ENCODE measurements around the gene ATP8A1.
A peak's percentile ranks its signal among the peaks of the same experiment; 100 is the strongest.

Gene ATP8A1

DNA sequence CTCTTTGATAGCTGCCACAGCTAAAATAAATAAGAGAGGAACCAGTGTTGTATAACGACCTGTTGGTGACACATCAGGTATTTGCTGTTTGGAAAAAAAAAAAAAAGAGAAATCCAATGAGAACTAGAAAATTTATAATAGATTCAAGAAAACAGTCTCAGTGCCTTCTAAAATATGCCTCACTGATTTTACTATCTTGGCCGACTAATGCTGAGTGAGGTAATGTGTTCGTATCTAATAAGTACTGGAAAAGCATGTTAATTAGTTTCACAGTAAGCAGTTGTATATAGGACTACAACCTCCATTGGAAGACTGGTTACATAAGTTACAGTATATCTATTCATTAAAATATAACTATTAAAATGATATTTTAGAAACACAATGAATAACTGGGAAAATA, 32.4 kb downstream of the ATP8A1 start:
- no peak for DNase-seq

DNA sequence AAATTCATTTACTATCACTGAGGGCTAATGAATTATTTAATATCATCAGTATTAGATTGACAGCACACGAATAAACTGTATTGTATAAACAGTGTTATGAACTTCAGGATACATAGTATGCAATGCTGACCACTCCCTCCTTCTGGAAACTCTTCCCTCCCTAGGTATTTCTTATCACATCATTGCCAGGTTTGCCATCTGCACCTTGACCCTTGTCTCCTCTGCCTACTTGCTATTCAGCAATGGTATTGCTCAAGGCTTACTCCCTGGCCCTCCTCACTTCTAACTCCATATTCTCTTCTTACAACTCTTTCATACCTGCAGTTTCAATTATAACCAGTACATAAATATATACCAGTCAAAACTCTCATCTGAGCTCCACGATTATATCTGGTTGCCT, 38.9 kb downstream of the ATP8A1 start:
- no peak for DNase-seq

DNA sequence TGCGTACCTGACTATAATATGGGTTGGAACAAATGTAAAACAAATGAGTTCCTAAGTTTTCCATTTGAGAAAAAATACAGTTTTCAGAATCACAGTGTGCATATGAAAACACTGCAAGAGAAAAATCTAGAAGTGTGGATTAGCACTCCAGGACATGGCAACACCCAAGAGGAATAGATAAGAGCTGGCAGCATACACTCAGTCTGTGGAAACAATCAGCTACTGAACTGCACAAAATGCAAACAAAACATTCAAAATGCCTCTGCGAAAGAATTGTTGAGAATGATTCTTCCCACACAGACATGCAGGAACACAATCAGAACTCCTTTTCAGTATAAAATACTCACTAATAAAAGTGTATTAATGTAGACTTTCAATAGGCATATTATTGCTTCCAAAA, 39.9 kb downstream of the ATP8A1 start:
- DNase-seq = no peak

DNA sequence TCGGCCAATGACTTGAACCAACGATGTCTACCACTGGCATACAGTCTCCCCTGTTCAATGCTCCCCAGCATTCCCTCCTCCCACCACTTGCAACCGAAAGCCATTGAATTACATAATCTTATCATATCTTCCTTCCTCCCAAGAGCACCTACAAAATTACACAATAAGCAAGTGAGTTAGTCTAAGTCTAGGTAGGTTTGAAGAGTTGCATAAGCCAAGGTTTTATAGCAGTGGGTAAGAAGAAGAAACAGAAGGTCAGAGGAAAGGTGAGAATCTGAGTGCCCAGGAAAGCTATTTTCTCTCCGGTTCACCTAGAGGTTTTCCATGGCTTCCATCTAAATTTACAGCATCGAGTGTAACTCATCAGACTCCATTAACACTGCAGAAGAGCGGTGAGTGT, 40.3 kb downstream of the ATP8A1 start:
- DNase-seq = no peak

GRCh38 chr4:42615131-42615763, 41.7 kb downstream of the ATP8A1 start:
- DNase-seq = no peak

DNA sequence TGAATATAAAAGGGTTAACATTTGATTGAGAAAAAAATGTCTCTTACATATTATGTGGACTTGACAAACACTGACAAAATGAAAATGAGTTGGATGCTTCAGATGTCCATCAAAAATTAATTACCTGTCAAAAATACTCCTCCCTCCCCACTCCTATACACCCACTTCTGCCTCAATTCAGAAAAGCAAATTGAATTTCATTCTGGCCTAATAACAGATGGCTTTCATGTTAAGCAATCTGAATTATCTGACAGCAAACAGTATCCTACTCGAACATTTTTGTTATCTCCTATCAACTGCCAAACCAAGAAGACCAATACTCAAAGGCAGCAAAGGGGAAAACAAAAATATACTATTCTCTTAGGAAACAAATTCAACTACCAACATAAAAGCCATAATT, 44.0 kb downstream of the ATP8A1 start:
- DNase-seq = no peak

GRCh38 chr4:42610941-42611340, 46.0 kb downstream of the ATP8A1 start:
- no peak for DNase-seq

- DNase-seq = no peak
Observed at GRCh38 chr4:42609051-42609450, 47.9 kb downstream of the ATP8A1 start.

- no peak for DNase-seq
Observed at GRCh38 chr4:42608551-42608950, 48.4 kb downstream of the ATP8A1 start.

DNA sequence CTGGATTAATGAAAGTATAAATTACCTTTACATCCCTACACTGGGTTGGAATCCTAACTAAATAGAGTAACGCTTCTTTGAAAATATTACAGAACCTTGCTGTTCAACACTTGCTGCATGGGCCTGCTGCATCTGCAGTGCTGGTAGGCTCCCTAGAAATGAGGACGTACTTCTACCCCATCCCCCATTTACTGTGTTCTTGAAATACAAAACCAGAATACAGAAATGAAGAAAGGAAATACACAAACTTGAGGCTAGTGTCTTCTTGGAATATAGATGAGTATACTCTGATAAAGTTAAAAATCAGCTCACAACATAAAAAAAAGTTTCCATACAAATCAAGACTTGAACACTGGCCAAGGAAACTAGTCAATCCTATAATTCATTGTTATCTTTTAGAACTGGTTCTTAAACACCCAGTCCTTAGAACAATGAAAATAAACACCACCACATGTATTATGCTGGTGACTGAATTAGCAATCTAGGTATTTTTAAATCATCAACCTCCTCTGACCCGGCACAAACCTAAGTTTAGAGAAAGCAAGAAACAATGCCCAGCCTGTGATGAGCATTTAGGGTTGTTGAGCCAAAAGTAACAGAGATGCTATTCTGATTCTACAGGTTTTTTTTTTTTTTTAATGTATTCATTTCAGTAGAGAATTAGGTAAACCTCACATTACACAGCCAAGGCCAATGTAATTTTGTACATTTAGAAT, 49.7 kb downstream of the ATP8A1 start:
- no peak for DNase-seq

GRCh38 chr4:42605264-42605663, 51.6 kb downstream of the ATP8A1 start:
- DNase-seq = no peak

DNA sequence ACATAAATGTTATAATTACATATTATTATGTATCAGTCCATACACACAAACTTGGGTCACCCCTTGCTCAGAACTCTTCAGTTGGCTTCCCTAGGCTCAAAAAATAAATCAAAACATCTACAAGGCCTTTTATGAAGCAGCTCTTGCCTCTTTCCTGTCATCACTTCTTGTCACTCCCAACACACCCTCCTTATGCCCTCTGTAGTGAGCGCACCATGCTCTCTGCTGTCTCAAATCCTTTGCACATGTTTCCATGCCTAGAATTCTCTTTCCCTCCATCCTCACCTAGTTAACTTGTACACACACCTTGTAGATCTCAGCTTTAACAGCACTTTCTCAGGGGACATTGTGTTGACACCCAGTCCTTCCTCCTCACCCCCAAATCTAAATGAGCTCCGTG, 53.0 kb downstream of the ATP8A1 start:
- DNase-seq = no peak

- DNase-seq = no peak
Observed at GRCh38 chr4:42600578-42600977, 56.3 kb downstream of the ATP8A1 start.

GRCh38 chr4:42596918-42597317, 60.0 kb downstream of the ATP8A1 start:
- no peak for DNase-seq

- DNase-seq = no peak
Observed at GRCh38 chr4:42594888-42595287, 62.0 kb downstream of the ATP8A1 start.

- no peak for DNase-seq
Observed at GRCh38 chr4:42588909-42589308, 68.0 kb downstream of the ATP8A1 start.

- DNase-seq = no peak
Observed at GRCh38 chr4:42586775-42587174, 70.1 kb downstream of the ATP8A1 start.

DNA sequence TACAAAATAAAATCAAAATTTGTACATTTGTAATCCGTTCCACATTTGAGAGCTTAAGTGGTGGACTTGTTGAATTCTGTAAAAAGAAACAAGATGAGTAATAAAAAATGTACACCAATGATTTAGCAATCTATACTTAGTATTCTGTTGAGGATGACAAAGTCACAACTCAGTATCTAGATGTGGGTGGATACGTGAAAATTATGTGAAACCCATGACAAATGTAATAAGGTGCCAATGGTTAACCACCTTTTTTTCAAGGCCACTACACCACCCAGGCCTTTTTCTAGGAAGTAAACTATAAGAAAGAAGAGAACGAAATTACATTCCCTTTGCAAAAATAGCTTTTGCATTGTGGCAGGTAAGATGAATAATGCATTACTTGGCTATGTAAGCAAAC, 77.0 kb downstream of the ATP8A1 start:
- no peak for DNase-seq

- DNase-seq = no peak
Observed at GRCh38 chr4:42578187-42578586, 78.7 kb downstream of the ATP8A1 start.

DNA sequence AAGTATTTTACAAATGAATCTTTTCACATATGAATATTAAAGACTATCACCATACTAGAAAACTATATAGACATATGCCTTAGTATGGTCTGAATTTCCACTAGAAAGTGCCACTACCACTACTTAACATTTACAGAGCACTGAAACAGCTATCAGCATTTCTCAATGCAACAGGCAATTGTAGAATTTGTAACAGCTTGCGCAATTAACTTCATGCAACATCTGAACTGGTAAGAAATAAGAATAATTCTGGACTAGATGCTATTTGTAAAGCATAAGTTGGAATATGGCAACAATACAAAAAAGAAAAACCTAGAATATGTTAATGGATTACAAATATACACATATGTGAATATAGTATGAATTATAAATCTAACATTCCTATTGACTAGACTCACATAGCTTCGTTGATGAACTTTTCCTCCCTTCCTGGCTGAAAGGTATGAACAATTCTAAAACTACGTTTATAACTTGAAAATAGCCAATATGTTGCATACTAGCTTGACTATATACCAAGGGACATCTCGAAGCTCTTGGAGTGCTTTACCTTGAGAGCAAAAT, 82.0 kb downstream of the ATP8A1 start:
- no peak for DNase-seq

DNA sequence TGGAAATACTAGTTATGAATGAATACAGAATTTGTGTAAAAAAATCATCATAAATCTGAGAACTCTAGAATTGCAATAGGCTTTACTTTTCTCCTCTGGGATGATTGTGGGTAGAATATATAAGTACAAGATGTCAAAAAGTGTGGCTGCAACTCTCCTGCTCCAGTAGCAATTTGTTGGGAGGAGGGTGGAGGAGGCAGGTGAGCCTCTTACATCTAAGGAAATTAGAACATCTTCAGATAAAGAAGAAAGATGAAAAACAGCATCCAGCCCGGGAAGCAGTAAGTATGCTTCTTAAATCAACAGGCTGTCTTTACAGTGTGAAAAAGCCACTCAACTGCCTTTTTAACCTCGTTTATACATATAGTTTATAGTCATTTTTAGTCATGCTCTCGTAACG, 83.7 kb downstream of the ATP8A1 start:
- no peak for DNase-seq

- no peak for DNase-seq
Observed at GRCh38 chr4:42570221-42570620, 86.7 kb downstream of the ATP8A1 start.

DNA sequence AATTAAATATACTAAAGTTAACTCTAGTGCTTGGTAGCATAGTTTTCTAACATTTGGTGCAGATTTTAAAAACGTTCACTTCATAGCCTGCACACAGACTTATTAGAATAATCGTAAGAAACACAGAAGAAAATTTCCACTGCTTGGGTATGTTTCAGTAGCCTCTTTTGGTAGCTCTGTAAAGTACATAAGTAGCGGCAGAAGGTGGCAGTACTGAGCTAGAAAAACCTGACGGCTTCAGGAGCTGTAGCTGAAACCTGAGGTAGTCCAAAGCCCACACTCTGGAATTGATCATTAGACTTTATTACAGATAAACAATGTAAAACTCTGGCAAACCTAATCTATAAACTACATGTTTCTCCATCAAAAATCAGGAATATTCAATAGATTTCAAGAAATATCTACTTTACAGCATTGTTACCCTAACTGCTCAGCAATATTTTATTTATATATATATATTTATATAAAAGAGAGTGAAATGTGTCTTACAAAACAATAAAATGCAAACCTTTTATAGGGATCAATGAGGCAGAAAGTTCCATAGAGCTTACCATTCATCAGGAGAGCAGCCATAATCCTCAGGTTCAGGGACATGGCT, 88.2 kb downstream of the ATP8A1 start:
- DNase-seq = peak; percentile 68

DNA sequence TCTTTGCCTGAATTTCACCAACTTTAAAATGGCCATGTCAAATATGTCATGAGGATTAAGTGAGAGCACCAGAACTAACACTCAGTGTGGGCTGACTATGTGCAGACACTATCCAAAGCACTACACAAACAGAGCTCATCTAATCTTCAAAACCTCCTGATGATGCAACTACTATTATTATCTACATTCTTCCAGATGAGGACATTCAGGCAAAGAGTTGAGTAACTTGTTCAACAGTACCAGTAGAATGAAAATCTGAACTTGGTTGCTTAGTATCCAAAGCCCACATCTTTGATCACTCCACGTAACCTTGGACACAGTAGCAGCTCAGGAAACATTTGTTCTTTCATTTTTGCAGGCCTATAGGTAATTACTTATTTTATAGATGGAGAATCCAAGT, 90.1 kb downstream of the ATP8A1 start:
- DNase-seq = no peak

All from activated CD8-positive, alpha-beta memory T cell treated with anti-CD3 and anti-CD28 coated beads for 24 hours (primary cell).